T-cell (primary cell): ENCODE data around the gene SLC6A1. TPM values are rescaled to one million over a fixed set of nuclear protein-coding genes. Genes with fewer than 3 reads are reported as not detected.

Experiments
- ATAC-seq, 4 experiments: fragments of 200-7000 bp in 3 of 4; fragments of 150-1000 bp in 1 of 4; cut with Tn5 transposase; replicated peaks in 1 of 4; 1 replicate in 3 of 4; 2 replicates in 1 of 4; pipeline ENCODE4 v1.10.0; 2021; ENCODE audit warnings: moderate library complexity in 3 of 4, mild to moderate bottlenecking in 2 of 4, moderate number of reproducible peaks in 1 of 4
- CTCF ChIA-PET, 2 donors: fragments of 300-600 bp; sonication (Branson Sonifier 250); formaldehyde crosslinking; loops; one replicate each; lab custom pipeline; 2022; ENCODE audit warnings: antibody characterized with exemption in 2 of 2; lab: Charles Lee
- POLR2A ChIA-PET, 2 donors: fragments of 300-600 bp; sonication (Branson Sonifier 250); formaldehyde crosslinking; loops; one replicate each; lab custom pipeline; 2022; ENCODE audit warnings: antibody characterized with exemption in 2 of 2; lab: Charles Lee
- DNase-seq, 35 experiments: peaks; one replicate each; pipeline versions ENCODE4 v3.0.0 to v3.0.0-alpha.2; 2013 to 2023
- H3K27ac ChIP-seq: one replicate; pipeline ENCODE4 v1.5.1; 2013; ENCODE audit warnings: low read length
- H3K27me3 ChIP-seq, 2 experiments: replicated peaks in 1 of 2; 1 replicate in 1 of 2; 2 replicates in 1 of 2; pipeline versions ENCODE4 v1.6.1 to v1.7.0; 2013; ENCODE audit warnings: low read length in 1 of 2, mixed read lengths in 1 of 2; ENCODE audit not compliant: control insufficient read depth in 2 of 2, insufficient read depth in 2 of 2; ENCODE audit errors: extremely low read depth in 1 of 2
- H3K36me3 ChIP-seq, 2 donors: 1 replicate in 1 of 2; 2 replicates in 1 of 2; pipeline versions ENCODE4 v1.6.1 to v1.7.0; 2013; ENCODE audit warnings: low read length in 1 of 2; ENCODE audit not compliant: control insufficient read depth in 2 of 2, insufficient read depth in 1 of 2; ENCODE audit errors: extremely low read depth in 1 of 2
- H3K4me1 ChIP-seq, 2 experiments: 1 replicate in 1 of 2; 2 replicates in 1 of 2; pipeline versions ENCODE4 v1.6.1 to v1.7.0; 2013; ENCODE audit warnings: low read length in 2 of 2, mixed read lengths in 1 of 2; ENCODE audit not compliant: insufficient read depth in 2 of 2, control insufficient read depth in 1 of 2; ENCODE audit errors: extremely low read depth in 1 of 2
- H3K4me3 ChIP-seq, 2 donors: 1 replicate in 1 of 2; 2 replicates in 1 of 2; pipeline versions ENCODE4 v1.5.1 to v1.7.0; 2013; ENCODE audit warnings: mild to moderate bottlenecking in 2 of 2, low read length in 1 of 2, moderate library complexity in 1 of 2; ENCODE audit not compliant: control insufficient read depth in 1 of 2; ENCODE audit errors: extremely low read depth in 1 of 2
- H3K9me3 ChIP-seq: 2 replicates; pipeline ENCODE4 v1.7.0; 2013
- H3K27ac Mint-ChIP-seq, 2 donors: one replicate each; pipeline ENCODE4 v1.8.0; 2020 to 2021; ENCODE audit warnings: mild to moderate bottlenecking in 2 of 2, mixed read lengths in 2 of 2
- H3K27me3 Mint-ChIP-seq, 2 donors: one replicate each; pipeline ENCODE4 v1.8.0; 2021 to 2022; ENCODE audit warnings: mixed read lengths in 2 of 2
- H3K36me3 Mint-ChIP-seq: one replicate; pipeline ENCODE4 v1.8.0; 2021; ENCODE audit warnings: mixed read lengths
- H3K4me1 Mint-ChIP-seq, 3 donors: one replicate each; pipeline ENCODE4 v1.8.0; 2020 to 2022; ENCODE audit warnings: mixed read lengths in 3 of 3, mild to moderate bottlenecking in 1 of 3
- H3K4me3 Mint-ChIP-seq, 3 donors: one replicate each; pipeline ENCODE4 v1.8.0; 2020 to 2022; ENCODE audit warnings: mild to moderate bottlenecking in 3 of 3, mixed read lengths in 3 of 3, moderate library complexity in 3 of 3
- H3K9me3 Mint-ChIP-seq, 3 donors: one replicate each; pipeline ENCODE4 v1.8.0; 2020 to 2022; ENCODE audit warnings: mixed read lengths in 3 of 3
- WGBS: methylation state at CpG from one replicate; pipeline ENCODE4 v1.1.5; 2013; ENCODE audit warnings: missing lambda C conversion rate; ENCODE audit not compliant: insufficient coverage; 5-methylcytosine and 5-hydroxymethylcytosine counted together
- total RNA-seq, 35 experiments: library from RNA in 6 of 35; stranded (reverse) in 6 of 35; fragments of 120-200 nt in 1 of 35; gene quantifications; one replicate each; pipeline versions ENCODE4 v1.2.1 to v1.2.4 and lab custom pipeline; 2013 to 2026

SLC6A1 gene
- total RNA-seq, 5 donors from 2014 or later (not counting 1 experiment from before 2014, with no cell fraction given): 0.13 to 0.16 TPM; not detected in 3

DNA sequence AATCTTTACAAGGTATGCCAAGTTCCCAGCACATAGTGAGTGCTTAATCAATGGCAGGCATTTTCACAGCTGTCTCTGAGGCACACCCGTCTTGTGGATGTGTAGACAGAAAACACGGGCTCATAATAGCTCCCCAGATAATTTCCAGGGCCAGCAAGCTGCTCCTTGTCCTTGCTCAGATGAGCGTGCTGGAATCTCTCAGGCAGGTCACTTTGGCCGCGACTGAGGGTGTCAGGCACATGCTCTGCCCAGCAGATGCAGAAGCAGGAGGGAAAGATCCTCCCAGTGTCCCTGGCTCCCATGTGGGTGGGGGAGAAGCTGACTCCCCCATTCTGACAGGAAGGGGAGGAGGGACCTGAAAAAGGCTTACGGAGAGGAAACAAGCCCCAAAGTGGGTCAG lies 35.6 kb upstream of the SLC6A1 start:
- H3K4me3 Mint-ChIP-seq: no peak overlapping the region
- ATAC-seq (no peak), DNase-seq (no peak)
- no peaks in the 10 kb centered on the region for H3K9me3 ChIP-seq
- peaks cover 10 to 12% of the 10 kb centered on the region in 2 donors for H3K27me3 Mint-ChIP-seq
- no peak overlapping the region for H3K27ac Mint-ChIP-seq
- H3K4me1 Mint-ChIP-seq: no peaks in the 10 kb centered on the region
- H3K27me3 ChIP-seq: peaks cover 0 to 27% of the 10 kb centered on the region in 2 experiments
- no peak overlapping the region for H3K27ac ChIP-seq
- no peaks in the 10 kb centered on the region for H3K36me3 ChIP-seq
- ChIA-PET CTCF (no interaction called here), POLR2A (no interaction called here)
- no peaks in the 10 kb centered on the region for H3K9me3 Mint-ChIP-seq
- H3K4me3 ChIP-seq: no peak overlapping the region
- 83% methylated on average over 5 of the region's 6 CpGs for WGBS
- H3K36me3 Mint-ChIP-seq: no peaks in the 10 kb centered on the region
- no peaks in the 10 kb centered on the region for H3K4me1 ChIP-seq

DNA sequence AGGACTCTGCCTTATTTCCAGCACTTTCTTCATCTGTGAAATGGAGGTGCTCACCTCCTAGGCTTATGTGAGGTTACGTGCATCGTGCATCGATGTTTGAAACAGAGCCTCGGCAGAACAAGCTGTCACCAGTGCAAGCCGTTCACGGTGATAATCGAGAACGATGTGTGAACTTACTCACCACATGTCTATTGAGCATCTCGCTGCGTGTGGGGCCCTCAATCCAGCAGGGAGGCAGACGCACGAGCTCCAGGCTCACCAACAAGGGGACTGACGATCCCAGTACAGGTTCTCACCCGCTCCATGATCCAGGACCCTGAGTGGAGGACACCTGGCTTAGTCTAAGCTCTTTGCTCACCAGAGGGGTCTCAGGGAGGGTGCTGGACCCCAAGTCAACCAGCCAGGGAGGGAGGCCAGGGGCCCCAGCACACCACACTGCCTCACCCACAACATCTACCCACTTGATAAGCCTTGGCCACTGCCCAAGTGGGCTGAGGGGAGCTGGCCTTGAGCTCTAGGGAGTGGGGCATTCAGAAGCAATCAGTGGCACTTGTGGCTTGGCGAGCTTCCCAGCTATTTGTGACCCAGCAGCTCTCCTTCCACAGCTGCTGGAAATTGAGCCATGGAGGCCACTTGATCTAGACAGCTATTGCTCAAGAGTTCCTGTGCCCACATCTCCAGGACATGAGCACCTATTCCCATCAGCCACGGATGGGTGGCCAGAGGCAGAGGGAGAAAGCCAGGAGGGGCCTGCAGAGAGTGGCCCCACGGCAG lies 34.4 kb upstream of the SLC6A1 start:
- ChIA-PET POLR2A (no interaction called here), CTCF (no interaction called here)
- Histone ChIP-seq H3K4me1 (no peaks in the 10 kb centered on the region), H3K4me3 (no peak overlapping the region), H3K36me3 (no peaks in the 10 kb centered on the region), H3K27me3 (peaks cover 0 to 26% of the 10 kb centered on the region in 2 experiments), H3K9me3 (no peaks in the 10 kb centered on the region), H3K27ac (no peak overlapping the region)
- Mint-ChIP-seq H3K4me1 (no peaks in the 10 kb centered on the region), H3K9me3 (no peaks in the 10 kb centered on the region), H3K27me3 (peaks cover 12% of the 10 kb centered on the region in 2 donors), H3K4me3 (no peak overlapping the region), H3K27ac (no peak overlapping the region), H3K36me3 (no peaks in the 10 kb centered on the region)
- ATAC-seq: no peak
- DNase-seq: no peak
- 57% methylated on average over 15 of the region's 17 CpGs for WGBS

DNA sequence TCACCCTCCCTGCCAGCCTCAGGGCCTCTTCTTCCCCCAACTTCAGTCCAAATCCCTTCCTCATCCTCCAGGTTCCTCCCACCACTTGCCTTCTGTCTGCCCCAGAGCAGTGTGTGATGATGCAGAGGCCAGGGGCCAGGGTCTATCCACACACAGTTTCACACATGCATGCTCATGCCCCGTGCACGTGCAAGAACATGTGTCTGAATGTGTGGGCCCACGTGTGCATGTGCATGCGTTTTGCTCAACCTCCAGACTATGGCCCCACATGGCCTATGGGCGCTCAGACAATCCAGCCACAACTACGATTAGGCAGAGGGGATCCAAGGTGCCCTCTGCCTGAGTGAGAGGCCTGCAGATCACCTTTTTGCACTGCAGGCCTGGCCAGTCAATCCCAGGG lies 32.3 kb upstream of the SLC6A1 start:
- no peaks in the 10 kb centered on the region for H3K4me1 ChIP-seq
- peaks cover 11 to 12% of the 10 kb centered on the region in 2 donors for H3K27me3 Mint-ChIP-seq
- no peaks in the 10 kb centered on the region for H3K36me3 ChIP-seq
- no peaks in the 10 kb centered on the region for H3K9me3 ChIP-seq
- CTCF ChIA-PET: no interaction called here
- no peak overlapping the region for H3K27ac ChIP-seq
- DNase-seq: no peak
- no peaks in the 10 kb centered on the region for H3K36me3 Mint-ChIP-seq
- no peak overlapping the region for H3K4me3 Mint-ChIP-seq
- POLR2A ChIA-PET: no interaction called here
- ATAC-seq: no peak
- 83% methylated on average over 6 of the region's 6 CpGs for WGBS
- no peaks in the 10 kb centered on the region for H3K4me1 Mint-ChIP-seq
- H3K9me3 Mint-ChIP-seq: peaks cover 0 to 4% (median 0%) of the 10 kb centered on the region in 3 donors
- no peak overlapping the region for H3K4me3 ChIP-seq
- H3K27ac Mint-ChIP-seq: no peak overlapping the region
- peaks cover 0 to 24% of the 10 kb centered on the region in 2 experiments for H3K27me3 ChIP-seq

DNA sequence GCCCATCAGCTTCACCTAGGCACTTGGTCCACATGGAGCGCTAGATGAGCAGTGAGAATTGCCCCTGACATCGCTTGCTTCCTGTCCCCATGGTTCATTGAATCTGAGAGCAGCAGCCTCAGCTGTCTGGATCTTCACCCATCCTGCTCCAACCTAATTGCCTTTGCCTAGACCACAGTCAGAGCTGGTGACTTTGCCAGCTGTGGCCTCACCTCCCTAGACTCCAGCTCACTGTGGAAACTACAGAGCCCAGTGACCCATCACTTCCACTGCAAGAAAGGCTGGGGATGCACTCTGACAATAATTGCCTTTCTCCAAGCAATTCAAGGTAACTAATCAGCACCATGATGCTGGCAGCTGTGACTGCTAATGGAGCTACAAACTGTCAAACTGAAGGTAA lies 30.6 kb upstream of the SLC6A1 start:
- Histone ChIP-seq H3K36me3 (no peaks in the 10 kb centered on the region), H3K9me3 (no peaks in the 10 kb centered on the region), H3K27me3 (peaks cover 0 to 24% of the 10 kb centered on the region in 2 experiments), H3K4me3 (no peak overlapping the region), H3K4me1 (no peaks in the 10 kb centered on the region), H3K27ac (no peak overlapping the region)
- Mint-ChIP-seq H3K27me3 (peaks cover 21 to 22% of the 10 kb centered on the region in 2 donors), H3K9me3 (peaks cover 0 to 4% (median 0%) of the 10 kb centered on the region in 3 donors), H3K4me1 (no peaks in the 10 kb centered on the region), H3K36me3 (no peaks in the 10 kb centered on the region), H3K4me3 (no peak overlapping the region), H3K27ac (no peak overlapping the region)
- ChIA-PET POLR2A (no interaction called here), CTCF (no interaction called here)
- ATAC-seq: no peak
- no peak for DNase-seq
- 62% methylated on average over 2 of the region's 2 CpGs for WGBS

DNA sequence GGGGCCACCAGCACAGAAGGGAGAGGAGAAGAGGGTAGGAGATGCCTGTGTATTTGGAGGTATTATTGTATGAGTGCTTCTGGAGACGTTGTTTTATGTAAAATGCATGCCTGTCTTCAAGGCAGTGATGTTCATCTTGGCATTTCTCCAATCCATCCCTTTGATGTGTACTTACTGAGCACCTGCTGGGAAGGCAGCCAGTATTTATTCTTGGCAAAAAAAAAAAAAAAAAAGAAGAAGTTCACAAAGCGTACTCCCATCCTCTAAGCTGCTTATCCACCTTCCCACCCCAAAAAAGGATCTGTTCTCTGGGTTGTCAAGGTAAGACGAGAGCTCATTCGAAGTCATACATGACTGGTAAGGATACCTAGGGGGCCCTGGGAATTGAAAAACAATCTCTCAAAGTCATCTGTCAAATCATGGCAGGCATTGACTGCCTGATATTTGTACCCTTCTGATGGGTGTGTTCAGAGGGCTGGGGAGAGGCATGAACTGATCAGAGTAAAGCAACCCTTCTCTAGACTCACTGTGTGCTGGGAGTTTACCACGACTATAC lies 30.0 kb upstream of the SLC6A1 start:
- H3K27me3 ChIP-seq: peaks cover 0 to 20% of the 10 kb centered on the region in 2 experiments
- no peaks in the 10 kb centered on the region for H3K4me1 Mint-ChIP-seq

DNA sequence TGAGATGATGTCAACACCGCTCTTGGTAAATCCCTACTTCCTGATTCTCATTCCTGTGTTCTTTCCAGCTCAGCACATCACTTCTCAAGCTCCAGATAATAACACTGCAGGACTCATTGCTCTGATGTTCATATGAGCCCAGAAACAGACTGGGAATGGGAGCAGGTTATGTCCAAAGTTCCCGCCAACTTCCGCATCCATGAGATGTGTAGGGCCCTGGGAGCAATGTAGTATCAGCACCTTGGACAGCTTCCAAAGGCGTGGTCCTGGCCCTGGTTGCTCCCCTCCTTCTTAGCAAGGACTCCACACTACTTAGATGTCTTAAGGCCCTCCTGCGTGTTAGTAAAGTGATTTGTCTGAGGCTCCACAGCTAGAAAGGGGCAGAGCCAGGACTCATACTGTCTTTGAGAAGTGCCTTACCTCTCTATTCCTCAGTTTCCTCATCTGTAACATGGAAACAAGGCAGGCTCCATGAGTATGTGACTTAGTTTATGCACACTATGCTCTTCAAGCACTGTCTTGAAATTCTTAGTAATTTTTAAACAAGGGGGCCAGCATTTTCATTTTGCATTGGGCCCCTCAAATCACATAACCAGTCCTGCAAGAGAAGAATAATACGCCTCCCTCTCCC lies 27.9 kb upstream of the SLC6A1 start:
- Mint-ChIP-seq H3K27me3 (peaks cover 21 to 27% of the 10 kb centered on the region in 2 donors), H3K4me1 (no peaks in the 10 kb centered on the region), H3K36me3 (no peaks in the 10 kb centered on the region), H3K27ac (no peak overlapping the region), H3K9me3 (peaks cover 0 to 4% (median 0%) of the 10 kb centered on the region in 3 donors), H3K4me3 (no peak overlapping the region)
- peaks cover 0 to 15% of the 10 kb centered on the region in 2 experiments for H3K27me3 ChIP-seq
- H3K4me1 ChIP-seq: no peaks in the 10 kb centered on the region
- ChIA-PET CTCF (no interaction called here), POLR2A (no interaction called here)
- H3K27ac ChIP-seq: no peak overlapping the region
- H3K36me3 ChIP-seq: no peaks in the 10 kb centered on the region
- no peaks in the 10 kb centered on the region for H3K9me3 ChIP-seq
- ATAC-seq (no peak), DNase-seq (no peak)
- WGBS: 100% methylated on average over 1 of the region's 6 CpGs
- no peak overlapping the region for H3K4me3 ChIP-seq

More for the DNA sequence above, 30.0 kb upstream of the SLC6A1 start:
- Histone ChIP-seq H3K9me3 (no peaks in the 10 kb centered on the region), H3K4me3 (no peak overlapping the region), H3K36me3 (no peaks in the 10 kb centered on the region), H3K27ac (no peak overlapping the region), H3K4me1 (no peaks in the 10 kb centered on the region)
- Mint-ChIP-seq H3K27ac (no peak overlapping the region), H3K27me3 (peaks cover 21 to 23% of the 10 kb centered on the region in 2 donors), H3K9me3 (peaks cover 0 to 4% (median 0%) of the 10 kb centered on the region in 3 donors), H3K36me3 (no peaks in the 10 kb centered on the region), H3K4me3 (no peak overlapping the region)
- DNase-seq (no peak), ATAC-seq (no peak)
- CTCF ChIA-PET: interaction anchor here in 1 of 2 donors (0.7 kb wide), 2 partner anchors 15 to 1040 kb away, joined by 4 to 7 read pairs; no protein-coding TSS in a partner anchor
- WGBS: 94% methylated on average over 2 of the region's 5 CpGs
- POLR2A ChIA-PET: no interaction called here
